Glutamatergic neuron (in vitro differentiated cells): ENCODE measurements around the gene TMEM37. TPM values are rescaled to one million over a fixed set of nuclear protein-coding genes. Genes with fewer than 3 reads are reported as not detected.

Experiments used
- DNase-seq: peaks from one replicate; pipeline ENCODE4 v3.0.0; 2022
- H3K27ac Mint-ChIP-seq: one replicate; pipeline ENCODE4 v1.8.0; 2020; ENCODE audit warnings: mild to moderate bottlenecking, mixed read lengths, inconsistent platforms; ENCODE audit not compliant: unreplicated experiment
- H3K27me3 Mint-ChIP-seq: one replicate; pipeline ENCODE4 v1.8.0; 2020; ENCODE audit warnings: mild to moderate bottlenecking, moderate library complexity, mixed read lengths, inconsistent platforms; ENCODE audit not compliant: unreplicated experiment
- H3K36me3 Mint-ChIP-seq: one replicate; pipeline ENCODE4 v1.8.0; 2020; ENCODE audit warnings: mild to moderate bottlenecking, mixed read lengths, inconsistent platforms; ENCODE audit not compliant: unreplicated experiment
- H3K4me1 Mint-ChIP-seq: one replicate; pipeline ENCODE4 v1.8.0; 2020; ENCODE audit warnings: mild to moderate bottlenecking, low read depth, mixed read lengths, inconsistent platforms; ENCODE audit not compliant: unreplicated experiment
- H3K4me3 Mint-ChIP-seq: one replicate; pipeline ENCODE4 v1.8.0; 2020; ENCODE audit warnings: mild to moderate bottlenecking, mixed read lengths, inconsistent platforms; ENCODE audit not compliant: unreplicated experiment
- H3K9me3 Mint-ChIP-seq: one replicate; pipeline ENCODE4 v1.8.0; 2020; ENCODE audit warnings: mild to moderate bottlenecking, moderate library complexity, mixed read lengths, inconsistent platforms; ENCODE audit not compliant: unreplicated experiment
- total RNA-seq: library from RNA; stranded (reverse); fragmentation: NEBNext Ultra II Directional; extraction: Animal tissue kit (Norgen Biotek cat#: 25700); gene quantifications from one replicate; pipeline ENCODE4 v1.2.1, GENCODE V29; 2021; ENCODE audit not compliant: unreplicated experiment
- TF ChIP-seq, protein P1 (sequence below): fragments of 200-600 bp; sonication (generic); IDR thresholded peaks from one replicate; pipeline ENCODE4 v1.5.0; 2021; ENCODE audit not compliant: partially characterized antibody, unreplicated experiment

Gene TMEM37
- total RNA-seq, 1 donor from 2014 or later = not detected

DNA sequence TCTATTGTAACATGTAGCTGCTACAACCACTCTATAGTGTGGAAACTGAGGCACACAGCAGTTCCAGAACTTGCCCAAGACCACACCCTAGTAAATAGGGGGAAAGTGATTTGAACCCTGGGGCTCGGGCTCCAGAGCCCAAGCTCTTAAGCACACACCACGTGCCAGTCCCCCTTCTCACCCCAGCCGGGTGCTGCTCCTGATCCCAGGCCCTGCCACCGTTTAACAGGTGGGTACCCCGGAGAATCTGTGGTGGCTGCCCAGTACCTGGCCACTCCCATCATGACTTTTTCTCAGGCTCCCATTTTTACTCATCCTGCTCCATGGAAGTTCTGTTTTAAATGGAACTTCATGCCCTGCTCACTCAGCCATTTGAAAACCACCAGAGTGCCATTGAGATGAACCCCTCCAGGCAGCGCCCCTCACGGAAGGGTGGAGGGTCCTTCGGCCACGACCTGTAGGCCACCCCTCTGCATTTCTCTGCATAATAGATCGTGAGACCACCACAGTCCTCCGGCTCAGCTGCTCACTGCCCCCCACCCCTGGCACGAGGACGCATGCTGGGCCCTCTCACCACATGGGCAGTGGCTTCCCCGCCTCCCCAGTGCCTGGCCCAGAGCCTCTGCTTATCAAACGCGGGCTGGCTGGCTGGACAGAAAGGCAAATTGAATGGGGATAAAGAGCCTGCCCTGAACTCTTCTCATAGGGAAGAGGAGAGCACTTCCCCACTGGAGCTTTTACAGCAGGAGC is 42.1 kb downstream of the TMEM37 start:
- TF ChIP-seq, protein P1, sequence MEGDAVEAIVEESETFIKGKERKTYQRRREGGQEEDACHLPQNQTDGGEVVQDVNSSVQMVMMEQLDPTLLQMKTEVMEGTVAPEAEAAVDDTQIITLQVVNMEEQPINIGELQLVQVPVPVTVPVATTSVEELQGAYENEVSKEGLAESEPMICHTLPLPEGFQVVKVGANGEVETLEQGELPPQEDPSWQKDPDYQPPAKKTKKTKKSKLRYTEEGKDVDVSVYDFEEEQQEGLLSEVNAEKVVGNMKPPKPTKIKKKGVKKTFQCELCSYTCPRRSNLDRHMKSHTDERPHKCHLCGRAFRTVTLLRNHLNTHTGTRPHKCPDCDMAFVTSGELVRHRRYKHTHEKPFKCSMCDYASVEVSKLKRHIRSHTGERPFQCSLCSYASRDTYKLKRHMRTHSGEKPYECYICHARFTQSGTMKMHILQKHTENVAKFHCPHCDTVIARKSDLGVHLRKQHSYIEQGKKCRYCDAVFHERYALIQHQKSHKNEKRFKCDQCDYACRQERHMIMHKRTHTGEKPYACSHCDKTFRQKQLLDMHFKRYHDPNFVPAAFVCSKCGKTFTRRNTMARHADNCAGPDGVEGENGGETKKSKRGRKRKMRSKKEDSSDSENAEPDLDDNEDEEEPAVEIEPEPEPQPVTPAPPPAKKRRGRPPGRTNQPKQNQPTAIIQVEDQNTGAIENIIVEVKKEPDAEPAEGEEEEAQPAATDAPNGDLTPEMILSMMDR = no peak
- no peaks in the 10 kb centered on the region for H3K36me3 Mint-ChIP-seq

DNA sequence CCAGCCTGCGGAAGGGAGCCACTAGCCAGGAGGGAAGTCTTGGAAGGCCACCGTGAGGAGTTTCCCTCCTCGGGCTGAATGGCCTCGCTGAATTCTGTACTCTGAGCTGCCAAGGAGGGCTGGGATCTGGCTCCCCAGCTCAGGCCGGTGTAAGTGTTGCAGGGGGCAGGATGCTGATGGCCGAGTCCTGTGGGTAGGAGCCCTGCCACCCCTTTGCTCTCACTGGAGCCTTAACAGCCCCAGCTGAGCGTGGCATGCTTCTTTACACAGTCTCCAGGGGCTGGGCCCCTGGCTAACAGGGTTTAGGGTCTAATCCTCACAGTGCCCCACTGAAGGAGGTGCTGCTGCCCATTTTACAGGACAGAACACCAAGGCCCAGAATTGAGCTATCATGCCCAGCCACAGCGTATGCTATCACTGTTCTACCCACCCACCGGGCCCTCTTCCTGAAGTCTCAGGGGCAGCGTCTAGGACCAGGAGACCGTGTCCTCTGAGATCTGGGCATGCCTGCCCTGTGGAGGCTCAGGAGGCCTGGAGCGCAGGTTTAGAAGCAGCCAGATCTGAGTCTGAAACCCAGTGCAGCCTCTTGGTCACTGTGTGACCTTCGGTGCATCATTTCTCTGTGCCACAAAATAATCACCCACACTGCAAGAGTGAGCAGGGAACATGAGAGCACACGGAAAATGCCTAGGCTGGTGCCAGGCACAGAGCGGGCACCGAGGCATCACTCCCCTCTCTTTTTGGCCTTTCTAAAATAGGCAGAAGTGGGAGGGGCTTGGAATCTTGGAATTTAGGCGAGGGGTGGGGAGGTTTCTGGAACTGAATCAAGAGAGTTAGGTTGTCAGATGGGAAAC is 42.9 kb downstream of the TMEM37 start:
- TF ChIP-seq, protein P1 = no peak
- no peaks in the 10 kb centered on the region for H3K36me3 Mint-ChIP-seq
- no peak overlapping the region for H3K27ac Mint-ChIP-seq
- H3K9me3 Mint-ChIP-seq = peaks cover 4% of the 10 kb centered on the region
- no peak for DNase-seq
- peaks cover 8% of the 10 kb centered on the region for H3K27me3 Mint-ChIP-seq
- peaks cover 4% of the 10 kb centered on the region for H3K4me1 Mint-ChIP-seq
- no peak overlapping the region for H3K4me3 Mint-ChIP-seq

More for the DNA sequence above, 42.1 kb downstream of the TMEM37 start:
- Mint-ChIP-seq H3K27ac (no peak overlapping the region), H3K9me3 (peaks cover 4% of the 10 kb centered on the region), H3K4me3 (no peak overlapping the region), H3K27me3 (peaks cover 8% of the 10 kb centered on the region), H3K4me1 (peaks cover 4% of the 10 kb centered on the region)
- DNase-seq = no peak

DNA sequence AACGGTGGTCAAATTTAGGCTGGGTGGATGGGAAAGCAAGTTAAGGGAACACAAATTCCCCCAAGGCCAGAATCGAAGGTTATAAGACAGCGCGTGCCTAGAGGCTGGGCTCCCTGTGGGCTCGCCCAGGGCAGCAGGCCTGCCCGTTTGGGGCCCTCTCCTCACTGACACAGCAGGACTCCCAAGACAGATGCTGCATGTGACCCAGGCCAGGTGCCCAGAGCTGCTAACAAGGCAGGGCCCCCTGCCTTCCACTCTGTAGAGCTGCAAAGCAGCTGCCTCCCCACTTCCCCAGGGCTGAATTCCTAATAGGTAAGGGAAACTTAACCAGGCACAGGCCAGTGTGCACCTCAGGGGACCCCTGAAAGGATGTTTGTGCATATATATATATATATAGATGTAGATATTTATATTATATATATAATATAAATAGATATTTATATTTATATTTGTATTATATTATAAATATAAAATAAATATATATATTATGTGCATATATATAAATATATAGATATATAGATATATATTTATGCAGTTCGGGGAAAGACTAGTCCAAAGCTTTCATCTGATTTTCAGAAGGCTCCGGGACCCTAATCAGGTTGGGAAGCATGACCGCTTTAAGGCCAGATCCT is 43.7 kb downstream of the TMEM37 start:
- peaks cover 8% of the 10 kb centered on the region for H3K27me3 Mint-ChIP-seq
- DNase-seq = no peak
- H3K4me1 Mint-ChIP-seq = peaks cover 4% of the 10 kb centered on the region
- H3K36me3 Mint-ChIP-seq = no peaks in the 10 kb centered on the region
- TF ChIP-seq, protein P1 = no peak
- H3K27ac Mint-ChIP-seq = no peak overlapping the region
- H3K4me3 Mint-ChIP-seq = no peak overlapping the region
- peaks cover 4% of the 10 kb centered on the region for H3K9me3 Mint-ChIP-seq

DNA sequence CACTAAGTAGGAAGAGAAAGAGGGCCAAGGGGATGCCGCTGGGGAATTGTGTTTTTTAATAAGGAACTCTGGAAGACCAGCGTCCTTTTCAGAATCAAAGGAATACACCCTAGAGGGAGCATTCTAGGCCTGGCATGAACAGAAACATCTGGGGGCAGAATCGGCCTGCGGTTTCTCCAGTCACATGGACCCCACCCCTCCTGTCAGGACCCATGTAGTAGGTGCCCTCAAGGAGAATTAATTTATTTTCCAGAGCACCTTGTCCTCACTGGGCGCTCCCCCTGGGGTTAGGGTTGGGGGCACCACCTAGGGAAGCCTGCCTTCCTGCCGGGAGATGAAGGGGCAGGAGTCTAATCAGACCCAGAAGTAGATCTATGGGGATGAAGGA is 44.2 kb downstream of the TMEM37 start:
- H3K27me3 Mint-ChIP-seq = peaks cover 8% of the 10 kb centered on the region

More for the DNA sequence above, 44.2 kb downstream of the TMEM37 start:
- Mint-ChIP-seq H3K4me1 (peaks cover 4% of the 10 kb centered on the region), H3K27ac (no peak overlapping the region), H3K4me3 (no peak overlapping the region), H3K36me3 (no peaks in the 10 kb centered on the region), H3K9me3 (peaks cover 4% of the 10 kb centered on the region)
- TF ChIP-seq, protein P1 = no peak
- DNase-seq = no peak
